A549 (cell line): Measurements from ENCODE around the gene CMTM4.
"Not testable (repeated sequence)": the region's sequence is repeated elsewhere in the genome, so short reads cannot be mapped to it uniquely, and the experiment has no call there.

ENCODE experiments used
- CEBPB ChIP-seq, 2 experiments: fragments of >200 bp in 1 of 2; sonication (Bioruptor Twin) in 1 of 2; formaldehyde crosslinking in 1 of 2; IDR thresholded peaks; 2 replicates each; pipeline ENCODE4 v1.6.1; 2012 to 2016
- EHF ChIP-seq: fragments of 250-450 bp; sonication (Bioruptor Pico); IDR thresholded peaks from 2 replicates; pipeline ENCODE4 v1.5.0; 2020; ENCODE audit warnings: mild to moderate bottlenecking
- JUN ChIP-seq, 2 experiments: fragments of >200 bp; sonication (Bioruptor Twin); formaldehyde crosslinking; IDR thresholded peaks; 2 replicates in 1 of 2; 3 replicates in 1 of 2; pipeline ENCODE4 v1.6.1; 2016 to 2017
- KDM5A ChIP-seq: fragments of 200-600 bp; sonication (generic); IDR thresholded peaks from 2 replicates; pipeline ENCODE4 v1.6.1; 2016; ENCODE audit warnings: antibody characterized with exemption, mild to moderate bottlenecking
- POLR2A ChIP-seq: IDR thresholded peaks from 2 replicates; pipeline ENCODE4 v1.6.1; 2012; ENCODE audit warnings: mild to moderate bottlenecking, low read length
- TF ChIP-seq, protein P1 (sequence below): fragments of >200 bp; sonication (Bioruptor Twin); formaldehyde crosslinking; IDR thresholded peaks from 3 replicates; pipeline ENCODE4 v1.5.1; 2016
- TF ChIP-seq, protein P2 (sequence below): IDR thresholded peaks from 2 replicates; pipeline ENCODE4 v1.6.1; 2012
- TF ChIP-seq, protein P3 (sequence below): fragments of 450-650 bp; IDR thresholded peaks from 2 replicates; pipeline ENCODE4 v1.6.1; 2014; ENCODE audit warnings: antibody characterized with exemption

DNA sequence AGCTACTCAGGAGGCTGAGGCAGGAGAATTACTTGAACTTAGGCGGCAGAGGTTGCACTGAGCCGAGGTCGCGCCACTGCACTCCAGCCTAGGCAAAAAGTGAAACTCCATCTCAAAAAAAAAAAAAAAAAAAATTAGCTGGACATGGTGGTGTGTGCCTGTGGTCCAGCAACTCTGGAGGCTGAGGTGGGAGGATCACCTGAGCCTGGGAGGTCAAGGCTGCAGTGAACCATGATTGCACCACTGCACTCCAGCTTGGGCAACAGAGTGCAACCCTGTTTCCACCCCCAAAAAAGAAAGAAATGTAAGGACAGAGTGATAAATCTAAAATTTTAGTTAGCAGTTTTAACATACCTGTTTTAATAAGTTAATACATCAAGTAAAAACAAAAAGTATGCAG lies 100.0 kb downstream of the CMTM4 start:
- TF ChIP-seq JUN (IDR thresholded peaks at IDR 0.05); CEBPB (IDR thresholded peaks at IDR 0.05); EHF (CRISPR knock-in tag); POLR2A; KDM5A: not testable (repeated sequence)
- TF ChIP-seq, protein P1, sequence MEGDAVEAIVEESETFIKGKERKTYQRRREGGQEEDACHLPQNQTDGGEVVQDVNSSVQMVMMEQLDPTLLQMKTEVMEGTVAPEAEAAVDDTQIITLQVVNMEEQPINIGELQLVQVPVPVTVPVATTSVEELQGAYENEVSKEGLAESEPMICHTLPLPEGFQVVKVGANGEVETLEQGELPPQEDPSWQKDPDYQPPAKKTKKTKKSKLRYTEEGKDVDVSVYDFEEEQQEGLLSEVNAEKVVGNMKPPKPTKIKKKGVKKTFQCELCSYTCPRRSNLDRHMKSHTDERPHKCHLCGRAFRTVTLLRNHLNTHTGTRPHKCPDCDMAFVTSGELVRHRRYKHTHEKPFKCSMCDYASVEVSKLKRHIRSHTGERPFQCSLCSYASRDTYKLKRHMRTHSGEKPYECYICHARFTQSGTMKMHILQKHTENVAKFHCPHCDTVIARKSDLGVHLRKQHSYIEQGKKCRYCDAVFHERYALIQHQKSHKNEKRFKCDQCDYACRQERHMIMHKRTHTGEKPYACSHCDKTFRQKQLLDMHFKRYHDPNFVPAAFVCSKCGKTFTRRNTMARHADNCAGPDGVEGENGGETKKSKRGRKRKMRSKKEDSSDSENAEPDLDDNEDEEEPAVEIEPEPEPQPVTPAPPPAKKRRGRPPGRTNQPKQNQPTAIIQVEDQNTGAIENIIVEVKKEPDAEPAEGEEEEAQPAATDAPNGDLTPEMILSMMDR, result not testable (repeated sequence)
- TF ChIP-seq, protein P2, sequence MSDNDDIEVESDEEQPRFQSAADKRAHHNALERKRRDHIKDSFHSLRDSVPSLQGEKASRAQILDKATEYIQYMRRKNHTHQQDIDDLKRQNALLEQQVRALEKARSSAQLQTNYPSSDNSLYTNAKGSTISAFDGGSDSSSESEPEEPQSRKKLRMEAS, result not testable (repeated sequence)
- TF ChIP-seq, protein P3, sequence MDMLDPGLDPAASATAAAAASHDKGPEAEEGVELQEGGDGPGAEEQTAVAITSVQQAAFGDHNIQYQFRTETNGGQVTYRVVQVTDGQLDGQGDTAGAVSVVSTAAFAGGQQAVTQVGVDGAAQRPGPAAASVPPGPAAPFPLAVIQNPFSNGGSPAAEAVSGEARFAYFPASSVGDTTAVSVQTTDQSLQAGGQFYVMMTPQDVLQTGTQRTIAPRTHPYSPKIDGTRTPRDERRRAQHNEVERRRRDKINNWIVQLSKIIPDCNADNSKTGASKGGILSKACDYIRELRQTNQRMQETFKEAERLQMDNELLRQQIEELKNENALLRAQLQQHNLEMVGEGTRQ, result not testable (repeated sequence)
